Lower leg skin (tissue), 3 donors: ENCODE results near the gene C1orf105.

Source experiments
- POLR2A ChIP-seq, 2 donors: fragments of 450-650 bp; IDR thresholded peaks; one replicate each; pipeline ENCODE4 v1.6.1; 2016 to 2017; ENCODE audit warnings: antibody characterized with exemption in 2 of 2, mild to moderate bottlenecking in 1 of 2, moderate library complexity in 1 of 2
- TF ChIP-seq, protein P1 (sequence below), 3 donors: fragments of 450-650 bp; IDR thresholded peaks; one replicate each; pipeline ENCODE4 v1.5.1; 2016; ENCODE audit warnings: antibody characterized with exemption in 3 of 3, mild to moderate bottlenecking in 3 of 3, moderate library complexity in 2 of 3

GRCh38 chr1:172450524-172450885 is 30.0 kb downstream of the C1orf105 start:
- TF ChIP-seq, protein P1, sequence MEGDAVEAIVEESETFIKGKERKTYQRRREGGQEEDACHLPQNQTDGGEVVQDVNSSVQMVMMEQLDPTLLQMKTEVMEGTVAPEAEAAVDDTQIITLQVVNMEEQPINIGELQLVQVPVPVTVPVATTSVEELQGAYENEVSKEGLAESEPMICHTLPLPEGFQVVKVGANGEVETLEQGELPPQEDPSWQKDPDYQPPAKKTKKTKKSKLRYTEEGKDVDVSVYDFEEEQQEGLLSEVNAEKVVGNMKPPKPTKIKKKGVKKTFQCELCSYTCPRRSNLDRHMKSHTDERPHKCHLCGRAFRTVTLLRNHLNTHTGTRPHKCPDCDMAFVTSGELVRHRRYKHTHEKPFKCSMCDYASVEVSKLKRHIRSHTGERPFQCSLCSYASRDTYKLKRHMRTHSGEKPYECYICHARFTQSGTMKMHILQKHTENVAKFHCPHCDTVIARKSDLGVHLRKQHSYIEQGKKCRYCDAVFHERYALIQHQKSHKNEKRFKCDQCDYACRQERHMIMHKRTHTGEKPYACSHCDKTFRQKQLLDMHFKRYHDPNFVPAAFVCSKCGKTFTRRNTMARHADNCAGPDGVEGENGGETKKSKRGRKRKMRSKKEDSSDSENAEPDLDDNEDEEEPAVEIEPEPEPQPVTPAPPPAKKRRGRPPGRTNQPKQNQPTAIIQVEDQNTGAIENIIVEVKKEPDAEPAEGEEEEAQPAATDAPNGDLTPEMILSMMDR (IDR thresholded peaks at IDR 0.05): no peak
- TF ChIP-seq POLR2A (IDR thresholded peaks at IDR 0.05): no peak
